NCI-H510A treated with DMSO at 0.1 percent for 48 hours (cell line): ENCODE data around the gene SCARF1.

Experiments
- DNase-seq: peaks from one replicate; lab custom pipeline; 2025; lab: John Stamatoyannopoulos, UW

Gene SCARF1

GRCh38 chr17:1648963-1649843 lies 3.7 kb upstream of the SCARF1 start:
- no peak for DNase-seq

GRCh38 chr17:1648173-1648962 lies 2.8 kb upstream of the SCARF1 start:
- no peak for DNase-seq

- DNase-seq = no peak
Observed at GRCh38 chr17:1647802-1648171, 2.3 kb upstream of the SCARF1 start.

- DNase-seq = no peak
Observed at GRCh38 chr17:1646199-1646875, 805 bp upstream of the SCARF1 start.

GRCh38 chr17:1644493-1645206 lies 882 bp downstream of the SCARF1 start:
- DNase-seq = no peak

GRCh38 chr17:1643999-1644492 lies 1.5 kb downstream of the SCARF1 start:
- DNase-seq = no peak

GRCh38 chr17:1643293-1643998 lies 2.1 kb downstream of the SCARF1 start:
- DNase-seq = no peak

- DNase-seq = no peak
Observed at GRCh38 chr17:1641065-1641403, 4.5 kb downstream of the SCARF1 start.

- no peak for DNase-seq
Observed at GRCh38 chr17:1640329-1641064, 5.0 kb downstream of the SCARF1 start.

GRCh38 chr17:1639549-1640180 lies 5.9 kb downstream of the SCARF1 start:
- no peak for DNase-seq

- DNase-seq = no peak
Observed at GRCh38 chr17:1638624-1639300, 6.8 kb downstream of the SCARF1 start.

- DNase-seq = no peak
Observed at GRCh38 chr17:1638171-1638590, 7.4 kb downstream of the SCARF1 start.

- no peak for DNase-seq
Observed at GRCh38 chr17:1636732-1637285, 8.7 kb downstream of the SCARF1 start.

- DNase-seq = no peak
Observed at GRCh38 chr17:1635675-1636465, 9.7 kb downstream of the SCARF1 start.

- no peak for DNase-seq
Observed at GRCh38 chr17:1634841-1635650, 10.5 kb downstream of the SCARF1 start.

- DNase-seq = no peak
Observed at GRCh38 chr17:1630662-1631061, 14.9 kb downstream of the SCARF1 start.

GRCh38 chr17:1629504-1630310 lies 15.8 kb downstream of the SCARF1 start:
- DNase-seq = no peak
